Measurements from ENCODE around the gene RANBP9. TPM values are rescaled to one million over a fixed set of nuclear protein-coding genes. Genes with fewer than 3 reads are reported as not detected.

The RANBP9 gene
- total RNA-seq, 4 donors from 2014 or later = 26.2 to 49.5 (median 31.3) TPM

DNA sequence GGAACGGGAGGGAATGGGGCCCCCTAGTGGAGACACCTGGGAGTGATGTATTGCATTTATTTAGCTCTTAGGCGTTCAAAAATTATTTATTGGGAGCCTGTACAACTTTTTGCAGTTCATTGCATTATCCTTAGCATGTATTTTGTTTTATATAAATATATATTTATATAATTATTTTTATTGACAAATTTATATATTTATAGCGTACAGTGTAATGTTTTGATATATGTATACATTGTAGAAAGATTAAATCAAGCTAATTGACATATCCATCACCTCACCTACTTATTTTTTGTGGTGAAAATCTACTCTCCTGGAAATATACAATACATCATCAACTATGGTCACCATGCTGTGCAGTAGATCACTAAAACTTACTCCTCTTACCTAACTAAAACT is 136.3 kb downstream of the RANBP9 start:
- Histone ChIP-seq H3K27ac (peak overlapping the region; percentile 95 to 100 (median 98)), H3K9me3 (no peaks in the 10 kb centered on the region), H3K4me1 (peaks cover 0 to 6% (median 2%) of the 10 kb centered on the region in 4 donors), H3K36me3 (peaks cover 0 to 9% (median 0%) of the 10 kb centered on the region in 3 donors), H3K4me3 (peak overlapping the region; percentile 77 to 90 (median 88)), H3K27me3 (no peaks in the 10 kb centered on the region)
- no peak for DNase-seq
- no peak for TF ChIP-seq POLR2A (IDR thresholded peaks at IDR 0.05)
- TF ChIP-seq, protein P1, sequence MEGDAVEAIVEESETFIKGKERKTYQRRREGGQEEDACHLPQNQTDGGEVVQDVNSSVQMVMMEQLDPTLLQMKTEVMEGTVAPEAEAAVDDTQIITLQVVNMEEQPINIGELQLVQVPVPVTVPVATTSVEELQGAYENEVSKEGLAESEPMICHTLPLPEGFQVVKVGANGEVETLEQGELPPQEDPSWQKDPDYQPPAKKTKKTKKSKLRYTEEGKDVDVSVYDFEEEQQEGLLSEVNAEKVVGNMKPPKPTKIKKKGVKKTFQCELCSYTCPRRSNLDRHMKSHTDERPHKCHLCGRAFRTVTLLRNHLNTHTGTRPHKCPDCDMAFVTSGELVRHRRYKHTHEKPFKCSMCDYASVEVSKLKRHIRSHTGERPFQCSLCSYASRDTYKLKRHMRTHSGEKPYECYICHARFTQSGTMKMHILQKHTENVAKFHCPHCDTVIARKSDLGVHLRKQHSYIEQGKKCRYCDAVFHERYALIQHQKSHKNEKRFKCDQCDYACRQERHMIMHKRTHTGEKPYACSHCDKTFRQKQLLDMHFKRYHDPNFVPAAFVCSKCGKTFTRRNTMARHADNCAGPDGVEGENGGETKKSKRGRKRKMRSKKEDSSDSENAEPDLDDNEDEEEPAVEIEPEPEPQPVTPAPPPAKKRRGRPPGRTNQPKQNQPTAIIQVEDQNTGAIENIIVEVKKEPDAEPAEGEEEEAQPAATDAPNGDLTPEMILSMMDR (IDR thresholded peaks at IDR 0.05) = peak; percentile 60 to 89 (median 82)

DNA sequence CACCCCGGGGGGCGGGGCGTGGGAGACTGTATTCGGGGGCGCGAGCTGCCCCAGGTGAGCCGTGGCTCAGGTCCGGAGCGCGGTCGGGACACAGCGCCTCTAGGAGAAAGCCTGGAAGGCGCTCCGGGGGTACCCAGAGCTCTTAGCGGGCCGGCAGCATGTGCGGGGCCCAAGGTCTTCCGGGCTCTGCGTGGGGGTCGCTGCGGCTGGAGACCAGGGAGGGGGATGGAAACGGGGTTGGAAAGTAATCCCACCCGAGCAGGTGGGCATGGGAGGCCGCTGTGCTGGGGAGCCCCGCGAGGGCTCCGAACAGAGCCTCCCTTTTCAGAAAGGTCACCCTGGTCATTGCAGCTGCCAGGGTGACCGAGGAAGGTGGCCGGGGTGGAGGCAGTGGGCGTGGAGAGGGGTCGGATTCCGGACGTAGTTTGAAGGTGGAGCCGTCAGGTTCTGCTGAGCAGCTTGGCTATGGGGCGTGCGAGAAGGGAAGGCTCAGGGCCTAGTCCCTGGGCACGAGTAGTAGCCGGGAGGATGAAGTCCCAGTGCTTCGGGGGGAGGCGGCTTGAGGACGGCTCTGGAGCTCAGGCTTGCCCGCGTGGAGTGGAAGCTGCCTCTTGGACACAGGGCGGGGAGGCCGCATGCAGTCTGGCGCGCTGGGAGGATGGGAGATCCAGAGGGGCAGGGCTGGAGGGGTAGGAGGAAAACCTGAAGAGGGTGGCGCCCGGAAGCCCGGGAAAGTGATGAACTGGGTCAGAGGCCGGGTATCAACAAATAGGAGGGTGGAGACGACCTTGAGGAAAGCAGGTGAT is 136.9 kb downstream of the RANBP9 start, which contains the start of gene SIRT5:
Gene SIRT5, plus strand, starts transcription at position 31 of the 806 bp plus-strand sequence. CDS start 9,510 bp downstream, outside the sequence.
- Histone ChIP-seq H3K9me3 (no peaks in the 10 kb centered on the region), H3K27me3 (no peaks in the 10 kb centered on the region), H3K4me1 (peaks cover 0 to 6% (median 2%) of the 10 kb centered on the region in 4 donors), H3K36me3 (peaks cover 0 to 4% (median 0%) of the 10 kb centered on the region in 3 donors), H3K27ac (peak within 1 kb of the TSS; percentile 95 to 100 (median 98)), H3K4me3 (peak within 1 kb of the TSS; percentile 77 to 90 (median 88))
- TF ChIP-seq, protein P1 (IDR thresholded peaks at IDR 0.05) = no peak
- TF ChIP-seq POLR2A (IDR thresholded peaks at IDR 0.05) = peak; percentile 83 to 85
- peak; percentile 73 to 93 (median 91) for DNase-seq

DNA sequence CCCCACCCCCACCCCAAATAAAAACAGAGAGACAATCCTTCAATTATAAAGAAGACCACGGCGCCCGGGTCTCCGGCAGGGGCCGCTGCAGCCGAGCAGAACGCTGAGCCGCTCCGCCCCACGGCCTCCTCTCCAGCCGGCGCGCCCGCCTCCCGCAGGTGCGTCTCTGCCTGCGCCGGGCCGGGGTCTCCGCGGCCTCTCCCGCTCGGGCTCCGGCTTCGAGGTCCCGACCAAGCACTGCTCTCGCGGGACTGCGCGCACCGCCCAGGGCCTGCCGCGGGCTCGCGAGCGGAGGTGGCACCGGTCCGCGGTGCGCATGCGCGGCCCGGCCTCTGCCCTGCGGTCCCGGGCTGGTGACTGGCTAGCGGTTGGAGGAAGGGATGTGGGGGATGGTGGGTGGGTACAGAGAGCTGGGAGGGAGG is 137.5 kb downstream of the RANBP9 start:
- TF ChIP-seq POLR2A (IDR thresholded peaks at IDR 0.05) = no peak
- TF ChIP-seq, protein P1 (IDR thresholded peaks at IDR 0.05) = peak; percentile 41 to 72 (median 56)
- peak; percentile 95 to 97 (median 96) for DNase-seq
- Histone ChIP-seq H3K4me3 (peak overlapping the region; percentile 77 to 90 (median 88)), H3K27ac (peak overlapping the region; percentile 95 to 100 (median 98)), H3K36me3 (no peaks in the 10 kb centered on the region), H3K27me3 (no peaks in the 10 kb centered on the region), H3K4me1 (peaks cover 0 to 6% (median 2%) of the 10 kb centered on the region in 4 donors), H3K9me3 (no peaks in the 10 kb centered on the region)

DNA sequence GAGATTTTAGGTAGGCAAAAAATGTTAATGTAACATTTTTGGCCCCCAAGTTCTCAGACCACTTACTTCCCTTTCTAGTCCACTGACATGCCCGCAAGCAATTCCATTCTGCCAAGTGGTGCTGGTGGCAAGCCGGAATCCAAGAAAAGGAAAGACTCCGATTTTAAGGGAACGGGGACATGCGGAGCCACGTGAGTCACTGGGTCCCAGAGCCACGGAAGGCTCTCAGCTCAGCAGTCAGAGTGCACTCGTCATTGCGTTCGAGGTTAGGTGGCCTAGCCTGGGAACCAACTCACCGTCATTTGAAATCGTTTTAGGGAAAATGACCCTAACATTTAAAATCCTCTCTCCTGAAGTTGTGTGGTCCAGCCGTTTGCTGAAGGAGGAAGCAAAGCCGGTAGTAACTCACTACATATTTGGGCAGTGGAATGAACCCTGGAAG is 137.9 kb downstream of the RANBP9 start:
- peak overlapping the region; percentile 95 to 100 (median 98) for H3K27ac ChIP-seq
- H3K27me3 ChIP-seq = no peaks in the 10 kb centered on the region
- TF ChIP-seq POLR2A (IDR thresholded peaks at IDR 0.05) = no peak
- TF ChIP-seq, protein P1 (IDR thresholded peaks at IDR 0.05) = no peak
- peak in 2 of 3 donors; percentile 56 to 62 for DNase-seq
- peak overlapping the region; percentile 77 to 90 (median 88) for H3K4me3 ChIP-seq
- H3K36me3 ChIP-seq = no peaks in the 10 kb centered on the region
- peaks cover 0 to 6% (median 2%) of the 10 kb centered on the region in 4 donors for H3K4me1 ChIP-seq
- H3K9me3 ChIP-seq = no peaks in the 10 kb centered on the region

DNA sequence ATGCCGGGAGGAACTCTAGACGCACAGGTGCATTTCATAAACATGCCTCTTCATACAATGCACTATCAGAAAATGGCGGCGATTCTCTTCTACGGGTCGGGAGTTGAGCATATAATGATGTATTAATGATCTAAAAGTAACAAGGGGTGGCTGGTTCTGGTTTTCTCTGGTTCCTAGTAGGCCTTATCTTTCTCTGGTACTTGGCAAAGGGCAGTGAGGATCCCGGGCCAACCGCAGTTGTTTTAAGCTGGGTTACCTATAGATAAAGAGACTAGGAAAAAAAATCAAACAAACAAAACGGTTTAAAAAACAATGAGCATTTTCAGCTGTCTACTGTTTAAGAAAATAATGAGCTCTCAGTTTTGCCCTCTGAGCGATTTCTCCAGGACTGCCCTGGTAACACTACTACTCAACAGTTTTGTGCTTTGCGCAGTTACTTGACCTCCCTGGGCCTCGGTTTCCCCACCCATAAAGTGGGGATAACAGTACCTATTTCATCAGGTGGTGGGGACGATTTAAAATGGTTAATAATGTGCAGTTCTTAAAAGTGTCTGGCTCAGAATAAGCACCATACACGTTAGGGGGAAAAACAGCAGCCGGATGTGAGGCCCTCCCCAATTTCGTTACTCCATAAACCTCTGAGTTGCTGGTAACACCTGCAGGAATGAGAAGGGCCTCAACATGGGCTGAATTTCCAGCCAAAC is 138.5 kb downstream of the RANBP9 start:
- H3K36me3 ChIP-seq = no peaks in the 10 kb centered on the region
- peaks cover 0 to 6% (median 2%) of the 10 kb centered on the region in 4 donors for H3K4me1 ChIP-seq
- DNase-seq = no peak
- peak overlapping the region in 3 of 4 donors; percentile 86 to 90 (median 90) for H3K4me3 ChIP-seq
- H3K27me3 ChIP-seq = no peaks in the 10 kb centered on the region
- no peaks in the 10 kb centered on the region for H3K9me3 ChIP-seq
- peak overlapping the region in 3 of 4 donors; percentile 96 to 100 (median 99) for H3K27ac ChIP-seq
- TF ChIP-seq, protein P1 (IDR thresholded peaks at IDR 0.05) = no peak
- TF ChIP-seq POLR2A (IDR thresholded peaks at IDR 0.05) = no peak
